HS-27A (cell line): Measurements from ENCODE around the gene USHBP1.
A peak's percentile ranks its signal among the peaks of the same experiment; 100 is the strongest.

ENCODE experiments used
- DNase-seq: peaks from one replicate; pipeline ENCODE4 v3.0.0-alpha.2; 2012; ENCODE audit warnings: low read depth, missing footprints

Gene USHBP1

DNA sequence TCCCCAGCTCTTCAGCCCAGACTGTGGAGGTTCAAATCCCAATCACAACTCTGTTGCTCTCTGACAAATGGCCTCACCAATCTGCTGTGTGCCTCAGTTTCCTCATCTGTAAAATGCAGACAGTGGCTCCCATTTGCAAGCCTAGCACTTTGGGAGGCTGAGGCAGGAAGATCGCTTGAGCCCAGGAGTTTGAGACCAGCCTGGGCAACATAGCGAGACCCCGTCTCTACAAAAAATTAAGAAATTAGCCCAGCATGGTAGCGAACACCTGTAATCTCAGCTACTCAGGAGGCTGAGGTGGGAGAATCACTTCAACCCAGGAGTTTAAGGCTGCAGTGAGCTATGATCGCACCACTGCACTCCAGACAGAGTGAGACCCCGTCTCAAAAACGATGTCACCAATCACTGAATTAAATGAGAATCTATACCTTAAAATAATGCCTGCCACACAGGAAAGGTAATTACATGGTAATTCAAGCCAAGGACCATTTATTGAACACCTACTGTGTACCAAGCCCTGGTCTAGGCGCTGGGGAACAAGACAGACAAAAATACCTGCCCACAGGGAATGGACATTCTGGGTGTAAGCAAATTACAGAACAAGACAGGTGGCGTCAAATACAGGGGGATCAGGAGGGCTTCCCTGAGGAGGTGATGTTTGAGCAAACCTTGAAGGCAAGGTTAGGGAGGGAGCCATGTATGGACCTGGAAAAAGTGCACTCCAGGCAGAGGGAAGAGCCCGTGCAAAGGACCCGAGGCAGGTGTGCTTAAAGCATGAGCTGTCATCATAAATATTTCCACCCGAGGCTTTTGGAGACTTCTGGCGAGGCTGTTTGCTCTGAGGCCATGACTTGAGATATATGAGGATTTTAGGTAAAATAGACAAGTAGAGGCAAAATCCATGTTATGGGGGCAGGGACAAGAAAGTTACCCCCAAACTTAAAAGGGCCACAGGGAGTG, 26.5 kb downstream of the USHBP1 start:
- no peak for DNase-seq

DNA sequence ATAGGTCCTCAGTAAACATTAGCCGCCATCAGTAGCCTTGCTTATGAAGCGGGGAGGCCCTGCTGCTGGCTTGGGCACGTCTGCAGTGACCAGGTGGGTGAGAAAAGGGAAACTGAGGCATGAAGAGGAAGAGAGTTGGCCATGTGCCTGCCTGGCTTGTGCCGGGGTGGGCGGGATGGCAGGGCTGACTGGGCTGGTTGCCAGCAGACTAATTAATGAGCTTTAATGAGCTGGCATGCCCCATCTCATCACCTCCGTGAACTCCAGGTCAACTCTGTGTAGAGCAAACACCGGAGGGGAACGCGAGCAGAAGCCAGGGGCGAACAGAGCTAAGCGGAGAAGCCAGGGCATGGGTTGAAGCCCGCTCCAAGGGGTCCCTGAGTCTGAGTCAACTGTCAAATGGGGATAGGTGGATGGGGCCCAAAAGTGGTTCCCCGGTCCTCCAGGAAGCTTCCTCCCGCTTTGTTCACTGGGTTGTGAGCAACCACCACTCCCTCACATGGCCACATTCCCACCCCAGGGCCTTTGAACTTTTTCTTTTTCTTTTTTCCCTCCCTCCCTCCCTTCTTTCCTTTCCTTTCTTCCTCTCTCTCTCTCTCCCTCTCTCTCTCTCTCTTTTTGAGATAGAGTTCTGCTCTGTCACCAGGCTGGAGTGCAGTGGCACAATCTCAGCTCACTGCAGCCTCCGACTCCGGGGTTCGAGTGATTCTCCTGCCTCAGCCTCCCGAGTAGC, 27.6 kb downstream of the USHBP1 start:
- DNase-seq = no peak

DNA sequence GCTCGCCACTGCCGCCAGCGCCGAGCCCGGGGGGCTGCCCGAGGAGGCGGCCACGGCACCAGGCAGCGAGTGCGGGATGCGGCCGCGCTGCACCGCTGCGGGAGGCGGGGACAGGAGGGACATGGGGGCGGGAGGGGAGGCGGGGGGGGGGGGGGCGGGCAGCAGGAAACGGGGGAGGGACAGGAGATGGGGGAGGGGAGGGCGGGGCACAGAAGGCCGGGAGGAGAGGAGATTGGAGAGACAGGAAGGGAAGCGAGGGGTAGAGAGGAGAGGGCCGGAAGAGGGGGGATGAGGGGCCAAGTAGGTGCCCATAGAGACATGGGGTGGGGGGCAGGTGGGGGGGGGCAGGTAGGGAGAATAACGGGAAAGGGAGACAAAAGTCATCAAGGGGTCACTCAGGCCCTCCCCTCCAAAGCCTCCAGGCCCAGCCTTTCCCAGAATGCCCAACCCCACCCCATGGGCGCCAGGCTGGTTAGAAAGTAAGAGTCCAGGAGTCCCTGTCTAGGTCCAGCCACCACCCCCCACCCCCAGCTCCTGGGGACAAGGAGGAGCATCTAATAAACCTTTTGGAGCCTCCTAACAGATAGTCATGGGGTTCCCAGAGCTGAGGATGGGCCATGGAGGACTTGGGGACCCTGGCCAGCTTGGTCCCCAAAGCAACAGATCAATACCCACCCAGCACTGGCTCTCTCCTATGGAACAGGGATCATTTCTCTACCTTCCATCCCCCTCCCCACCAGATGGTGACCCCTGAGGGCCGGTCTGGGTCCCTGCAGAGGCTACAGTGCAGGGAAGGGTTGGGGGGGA, 28.4 kb downstream of the USHBP1 start:
- DNase-seq = no peak

DNA sequence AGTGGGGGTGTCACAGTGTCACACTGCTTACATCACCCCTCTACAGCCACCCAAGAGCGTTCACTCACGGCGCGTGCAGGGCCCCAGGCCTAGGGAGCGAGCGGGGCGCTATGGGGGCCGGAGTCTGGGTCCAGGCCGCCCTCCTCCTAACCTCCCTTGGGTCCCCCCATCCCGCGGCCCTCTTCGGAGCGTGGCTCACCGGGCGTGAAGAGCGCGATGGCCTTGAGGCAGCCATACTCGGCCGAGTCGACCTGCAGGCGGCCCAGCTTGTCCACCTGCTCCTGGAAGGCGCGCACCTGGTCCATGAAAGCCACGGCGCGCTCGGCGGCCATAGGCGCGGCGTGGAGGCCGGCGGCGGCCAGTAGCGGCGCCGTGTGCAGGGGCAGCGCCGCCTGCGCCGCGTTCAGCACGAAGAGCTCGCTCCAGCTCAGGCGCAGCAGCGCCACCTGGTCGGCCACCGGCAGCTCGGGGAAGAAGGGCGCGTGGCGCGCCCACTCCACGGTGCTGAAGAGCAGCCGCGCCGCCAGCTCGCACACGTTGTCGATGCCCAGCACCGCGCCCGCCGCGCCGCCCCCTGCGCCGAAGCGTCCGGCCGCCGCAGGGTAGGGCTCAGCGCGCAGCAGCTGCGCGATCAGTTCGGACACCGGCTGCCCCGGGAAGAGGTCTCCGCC, 29.1 kb downstream of the USHBP1 start:
- no peak for DNase-seq

DNA sequence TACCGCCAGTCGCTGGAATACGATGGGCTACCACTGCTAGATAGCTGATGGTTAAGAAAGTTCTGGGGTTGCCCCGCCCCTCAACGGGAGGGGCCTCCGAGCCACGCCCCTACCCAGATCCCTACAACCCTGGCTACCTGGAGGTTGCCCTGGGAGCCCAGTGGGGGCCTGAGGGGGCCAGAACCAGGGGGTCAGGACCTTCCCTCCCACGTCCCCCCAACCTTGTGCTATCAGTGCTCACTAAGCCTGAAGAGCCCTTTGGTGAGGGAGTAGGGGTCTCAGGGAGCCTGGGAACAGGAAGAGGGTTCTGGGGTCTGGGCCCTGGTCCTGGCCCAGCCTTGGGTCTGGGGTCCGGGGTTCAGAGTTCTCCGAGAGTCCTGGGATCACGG, 29.6 kb downstream of the USHBP1 start:
- DNase-seq = no peak

DNA sequence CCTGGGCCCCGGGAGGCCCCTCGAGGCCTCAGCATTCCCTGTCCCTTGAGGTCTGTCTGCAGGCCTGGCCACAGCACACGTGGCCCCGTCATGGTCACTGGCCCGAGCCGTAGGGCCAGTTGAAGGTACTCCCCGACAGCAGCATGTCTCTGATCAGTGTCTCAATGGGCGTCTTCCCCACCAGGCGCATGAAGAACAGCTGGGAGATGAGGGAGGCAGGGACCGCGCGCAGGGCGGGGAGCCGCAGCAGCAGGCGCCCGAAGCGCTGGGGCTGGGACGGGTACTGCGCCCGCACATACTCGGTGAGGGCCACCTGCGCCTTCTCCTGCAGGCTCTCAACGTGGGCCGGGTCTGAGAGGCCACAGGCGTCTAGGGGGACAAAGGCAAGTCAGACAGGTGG, 32.3 kb downstream of the USHBP1 start:
- no peak for DNase-seq

DNA sequence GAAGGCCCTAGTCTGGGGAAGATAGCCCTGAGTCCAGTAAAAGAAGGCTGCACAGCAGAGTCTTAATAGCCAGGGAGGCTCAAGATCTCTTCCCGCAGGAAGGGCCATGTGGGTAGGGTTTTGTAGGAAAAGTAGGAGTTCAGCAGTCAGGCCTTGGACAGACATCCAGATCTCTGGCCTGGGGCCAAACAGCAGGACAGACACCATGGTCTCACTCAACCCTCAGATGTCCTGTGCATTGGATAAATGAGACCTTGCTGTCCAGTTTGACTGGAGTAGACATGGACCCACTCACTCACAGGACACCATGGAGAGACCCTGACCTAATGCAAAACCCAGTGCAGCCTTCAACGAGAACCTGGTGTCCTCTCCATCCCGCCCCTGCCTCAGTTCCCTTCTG, 34.7 kb downstream of the USHBP1 start:
- no peak for DNase-seq

DNA sequence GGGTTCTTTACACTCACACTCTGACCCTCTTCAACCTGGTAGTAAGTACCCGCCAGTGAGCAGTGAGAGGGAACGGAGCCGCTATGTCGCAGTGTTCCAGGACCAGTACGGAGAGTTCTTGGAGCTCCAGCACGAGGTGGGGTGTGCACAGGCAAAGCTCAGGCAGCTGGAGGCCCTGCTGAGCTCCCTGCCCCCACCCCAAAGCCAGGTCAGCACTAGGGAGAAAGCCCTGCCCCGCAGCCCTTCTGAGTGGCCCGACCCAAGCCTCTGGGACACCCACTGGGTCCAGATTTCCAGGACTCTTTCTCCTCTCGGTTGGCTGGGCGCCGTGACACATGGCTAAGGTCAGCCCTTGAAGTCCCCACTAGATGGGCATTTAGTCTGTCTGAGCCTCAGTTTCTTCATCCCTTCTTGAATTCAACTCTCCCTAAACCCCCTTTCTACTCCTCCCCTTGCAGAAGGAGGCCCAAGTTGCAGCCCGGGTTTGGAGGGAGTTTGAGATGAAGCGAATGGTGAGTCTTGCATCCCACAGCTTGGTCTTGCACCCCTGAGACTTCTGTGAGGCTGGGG, 36.7 kb downstream of the USHBP1 start:
- no peak for DNase-seq

DNA sequence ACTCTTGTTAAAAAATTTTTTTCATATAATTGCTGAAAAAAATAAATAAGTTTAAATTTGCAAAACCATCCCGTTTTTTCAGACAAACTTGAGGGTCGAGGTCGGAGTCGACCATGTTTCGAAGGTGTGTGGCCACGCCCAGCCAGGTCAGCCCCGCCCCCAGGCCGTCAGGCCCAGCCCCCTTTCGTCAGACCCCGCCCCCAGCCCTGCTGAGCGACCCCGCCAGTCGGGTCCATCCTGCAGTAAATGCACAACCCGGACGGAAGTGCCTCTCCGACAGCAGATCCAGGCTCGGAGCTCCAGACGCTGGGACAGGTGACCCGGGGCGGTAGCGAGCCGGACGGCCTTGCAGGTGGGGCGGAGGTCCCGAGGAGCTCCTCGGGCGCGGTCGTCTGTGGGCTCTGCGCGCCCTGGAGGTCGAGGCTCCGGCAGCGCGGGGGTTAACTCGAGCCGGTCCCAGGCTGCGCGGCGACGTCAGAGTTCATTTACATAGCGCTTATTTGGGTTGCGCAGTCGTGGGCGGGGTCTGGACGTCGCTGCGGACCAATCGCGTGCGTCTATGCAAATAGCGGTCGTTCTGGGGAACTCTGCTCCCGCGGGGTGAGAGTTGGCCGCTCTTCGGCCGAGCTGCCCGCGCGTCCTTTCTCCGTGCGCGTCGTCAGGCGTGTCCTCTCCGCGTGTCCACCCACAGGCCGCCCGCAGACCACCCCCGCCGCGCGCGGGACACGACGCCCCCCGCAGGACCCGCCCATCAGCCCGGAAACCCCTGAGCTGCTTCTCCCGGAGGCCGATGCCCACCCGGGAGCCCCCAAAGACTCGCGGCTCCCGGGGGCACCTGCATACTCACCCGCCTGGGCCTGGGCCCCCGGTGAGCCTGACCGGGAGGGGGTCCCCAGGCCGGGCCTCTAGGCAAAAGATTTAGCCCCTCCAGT, 38.3 kb downstream of the USHBP1 start, which contains the start of gene OCEL1:
OCEL1 (plus strand) TSS at position 225 of the 932 bp plus-strand sequence; CDS start at position 247, 22 bp downstream.
- DNase-seq = peak; percentile 93

DNA sequence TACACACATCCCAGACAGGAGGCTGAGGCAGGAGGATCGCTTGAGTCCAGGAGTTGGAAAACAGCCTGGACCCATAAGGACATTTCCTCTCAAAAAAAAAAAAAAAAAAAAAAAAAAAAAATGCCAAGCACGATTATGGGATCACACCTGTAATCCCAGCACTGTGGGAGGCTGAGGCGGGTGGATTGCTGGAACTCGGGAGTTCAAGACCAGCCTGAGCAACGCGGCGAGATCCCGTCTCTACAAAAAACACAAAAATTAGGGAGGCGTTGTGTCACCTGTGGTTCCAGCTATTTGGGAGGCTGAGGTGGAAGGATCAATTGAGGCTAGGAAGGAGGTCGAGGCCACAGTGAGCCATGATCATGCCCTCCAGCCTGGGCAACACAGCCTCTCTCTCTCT, 39.5 kb downstream of the USHBP1 start:
- DNase-seq = no peak

DNA sequence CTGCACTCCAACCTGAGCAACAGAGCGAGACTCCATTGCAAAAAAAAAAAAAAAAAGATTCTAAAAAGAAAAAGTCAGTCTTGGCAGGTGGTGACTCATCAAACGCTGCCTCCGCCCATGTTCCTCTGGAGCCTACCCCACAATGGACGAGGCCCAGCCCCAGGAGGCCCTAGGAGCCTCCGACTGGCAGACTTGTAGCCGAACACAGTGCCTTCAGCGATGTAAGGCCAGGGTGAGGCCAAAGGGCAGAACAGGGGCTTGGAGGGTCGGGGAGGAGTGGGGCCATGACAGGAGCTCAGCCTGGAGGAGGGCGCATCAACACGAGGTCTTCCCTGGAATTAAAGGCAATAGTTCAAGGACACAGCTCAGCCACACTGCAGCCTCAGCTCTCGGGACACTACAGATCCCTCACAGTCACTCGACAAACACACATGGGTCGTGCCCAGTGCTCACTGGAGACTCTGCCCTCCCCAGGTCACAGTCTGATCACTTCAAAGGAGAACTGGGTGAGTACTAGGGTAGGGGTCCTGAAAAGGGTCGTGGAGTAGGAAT, 44.3 kb downstream of the USHBP1 start:
- DNase-seq = peak; percentile 29

DNA sequence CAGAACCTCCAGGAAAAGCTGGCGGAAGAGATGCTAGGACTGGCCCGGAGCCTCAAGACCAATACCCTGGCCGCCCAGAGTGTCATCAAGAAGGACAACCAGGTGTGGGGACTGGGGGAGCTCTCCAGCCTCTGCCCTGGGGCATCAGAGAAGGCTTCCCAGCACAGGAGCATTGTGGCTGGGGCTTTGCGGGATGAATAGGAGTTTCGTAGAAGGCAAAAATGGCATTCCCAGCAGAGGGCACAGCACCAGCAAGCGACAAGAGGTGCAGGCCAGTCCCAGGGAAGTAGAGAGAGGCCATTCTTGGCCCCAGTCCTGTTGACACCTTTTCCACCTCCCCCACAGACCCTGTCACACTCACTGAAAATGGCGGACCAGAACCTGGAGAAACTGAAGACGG, 45.3 kb downstream of the USHBP1 start:
- no peak for DNase-seq

DNA sequence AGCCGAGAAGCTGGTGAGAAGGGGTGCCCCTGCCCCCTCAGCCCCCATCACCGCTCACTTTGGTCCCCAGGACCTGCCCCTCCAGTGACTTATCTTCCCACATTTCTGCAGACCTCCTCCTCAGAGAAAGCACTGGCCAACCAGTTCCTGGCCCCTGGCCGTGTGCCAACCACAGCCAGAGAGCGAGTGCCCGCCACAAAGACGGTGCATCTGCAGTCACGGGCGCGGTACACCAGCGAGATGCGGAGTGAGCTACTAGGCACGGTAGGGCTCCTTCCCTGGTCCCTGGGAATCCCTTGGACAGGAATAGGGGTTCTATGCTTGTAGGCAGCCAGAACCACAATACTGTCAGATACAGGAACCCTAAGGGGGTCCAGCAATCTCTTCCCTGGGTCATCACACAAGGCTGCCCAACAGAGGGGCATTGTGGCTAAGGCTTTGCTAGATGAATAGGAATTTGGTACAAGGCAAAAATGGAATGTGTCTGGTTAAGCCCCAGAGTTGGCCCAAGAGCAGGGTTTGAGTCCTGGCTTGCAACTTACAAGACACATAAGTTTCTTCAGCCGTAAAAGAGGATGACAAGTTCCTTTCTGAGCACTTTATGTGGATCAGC, 48.4 kb downstream of the USHBP1 start:
- DNase-seq = no peak

DNA sequence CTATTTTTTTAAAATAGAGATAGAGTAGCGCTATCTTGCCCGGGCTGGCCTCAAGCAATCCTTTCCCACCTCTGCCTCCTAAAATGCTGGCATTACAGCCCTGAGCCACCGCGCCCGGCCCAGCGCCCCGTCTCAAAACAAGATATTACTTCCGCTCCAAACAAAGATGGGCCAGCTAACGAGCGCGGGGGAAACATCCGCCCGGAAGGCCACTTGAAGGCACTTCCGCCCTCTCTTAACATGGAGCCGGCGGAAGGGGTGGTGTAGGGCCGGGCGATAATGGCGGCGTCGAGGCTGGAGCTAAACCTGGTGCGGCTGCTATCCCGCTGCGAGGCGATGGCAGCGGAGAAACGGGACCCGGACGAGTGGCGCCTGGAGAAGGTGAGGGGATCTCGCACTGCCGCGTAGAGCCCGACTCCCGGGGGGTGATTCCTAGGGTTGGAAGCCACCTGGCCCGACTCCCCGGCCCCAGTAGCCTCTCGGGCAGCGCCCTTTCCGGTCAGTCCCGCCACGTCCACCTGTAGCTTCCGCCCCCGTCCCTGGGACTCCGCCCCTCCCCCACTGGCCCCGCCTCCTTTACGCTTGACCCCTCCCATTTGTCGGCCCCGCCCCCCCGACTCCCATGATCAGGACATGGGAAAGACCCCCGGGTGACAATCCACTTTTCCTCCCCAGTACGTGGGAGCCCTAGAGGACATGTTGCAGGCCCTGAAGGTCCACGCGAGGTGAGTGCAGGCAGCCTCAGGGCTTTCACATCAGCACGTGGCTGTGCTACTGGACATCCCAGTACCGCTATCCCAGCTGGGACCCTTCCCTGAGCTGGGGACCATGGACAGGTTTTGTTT, 49.2 kb downstream of the USHBP1 start, which contains the start of gene USE1:
USE1 (plus strand) TSS at position 231 of the 845 bp plus-strand sequence; CDS start at position 280, 49 bp downstream.
- DNase-seq = peak; percentile 74

DNA sequence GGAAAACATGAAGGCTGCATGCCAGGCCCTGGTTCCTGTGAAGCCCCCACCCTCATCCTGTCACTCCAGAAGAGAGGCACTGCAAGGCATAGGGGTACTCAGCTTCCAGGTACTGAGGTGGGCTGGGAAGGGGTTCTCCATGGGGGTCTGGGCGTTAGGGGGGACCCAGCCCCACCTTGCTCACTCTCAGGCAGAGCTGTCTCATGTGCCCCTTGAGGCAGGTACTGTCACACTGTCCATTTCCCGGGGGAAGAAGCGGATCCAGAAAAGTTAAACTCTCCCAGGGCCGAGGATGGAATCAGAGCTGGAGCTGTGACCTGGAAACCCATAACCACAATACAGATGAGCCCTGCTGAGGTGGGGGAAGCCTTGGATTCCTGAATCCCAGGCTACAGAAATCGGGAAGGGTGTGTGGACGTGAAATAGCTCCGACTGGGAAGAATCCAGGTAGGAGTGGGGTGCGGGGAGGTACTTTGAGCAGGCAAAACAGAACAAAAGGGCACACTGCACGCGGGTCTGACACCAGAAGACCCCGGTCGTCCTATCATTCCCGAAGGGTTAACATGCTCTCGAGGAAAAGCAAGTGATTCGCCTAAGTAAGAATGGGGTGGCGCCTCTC, 49.9 kb downstream of the USHBP1 start:
- no peak for DNase-seq

DNA sequence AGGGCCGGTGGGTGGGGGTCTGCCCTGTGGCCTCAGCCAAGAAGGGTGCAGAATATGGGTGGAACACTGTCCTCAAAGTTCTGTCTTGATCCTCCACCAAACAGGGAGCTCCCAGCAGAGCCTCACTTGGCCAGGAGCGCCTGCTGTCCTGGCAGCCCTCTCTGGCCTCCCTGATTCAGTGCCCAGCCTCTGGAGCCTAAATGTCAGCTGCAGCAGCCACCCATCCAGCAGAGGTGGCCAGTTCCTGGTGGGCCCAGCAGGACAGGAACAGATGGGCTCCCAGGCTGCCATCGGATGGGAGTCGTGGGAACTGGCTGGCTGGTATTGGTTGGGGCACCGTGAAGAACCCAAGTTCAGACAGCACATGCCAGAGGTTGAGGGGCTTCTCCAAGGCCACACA, 51.2 kb downstream of the USHBP1 start:
- DNase-seq = no peak

DNA sequence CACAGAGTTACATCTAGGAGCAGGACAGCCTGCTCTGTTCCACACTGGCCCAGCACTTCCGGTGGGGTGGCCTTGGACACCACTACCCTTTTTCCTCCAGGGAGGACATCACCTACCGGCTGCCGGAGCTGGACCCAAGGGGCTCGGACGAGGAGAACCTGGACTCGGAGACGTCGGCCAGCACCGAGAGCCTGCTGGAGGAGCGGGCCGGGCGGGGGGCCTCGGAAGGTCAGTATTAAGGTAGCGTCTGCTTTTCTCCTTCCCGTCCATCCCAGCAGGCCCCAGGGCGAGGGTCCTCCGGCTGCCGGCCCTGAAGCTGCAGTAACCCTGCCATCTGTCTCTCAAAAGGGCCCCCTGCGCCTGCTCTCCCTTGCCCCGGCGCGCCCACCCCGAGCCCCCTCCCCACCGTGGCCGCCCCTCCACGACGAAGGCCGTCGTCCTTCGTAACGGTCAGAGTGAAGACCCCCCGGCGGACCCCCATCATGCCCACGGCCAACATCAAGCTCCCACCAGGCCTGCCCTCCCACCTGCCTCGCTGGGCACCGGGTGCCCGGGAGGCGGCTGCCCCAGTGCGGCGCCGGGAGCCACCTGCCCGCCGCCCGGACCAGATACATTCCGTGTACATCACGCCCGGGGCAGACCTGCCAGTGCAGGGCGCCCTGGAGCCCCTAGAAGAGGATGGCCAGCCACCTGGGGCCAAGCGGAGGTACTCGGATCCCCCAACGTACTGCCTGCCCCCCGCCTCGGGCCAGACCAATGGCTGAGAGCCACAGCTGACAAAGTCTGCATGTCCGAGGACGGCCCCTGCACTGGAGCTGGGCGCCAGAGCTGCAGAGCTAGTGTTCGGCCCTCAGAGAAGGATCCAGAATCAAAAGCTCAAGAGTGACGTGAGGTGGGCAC, 52.7 kb downstream of the USHBP1 start:
- DNase-seq = no peak
